ENCODE results near the gene PROX2. TPM values are rescaled to one million over a fixed set of nuclear protein-coding genes. Genes with fewer than 3 reads are reported as not detected.

Gene PROX2, protein sequence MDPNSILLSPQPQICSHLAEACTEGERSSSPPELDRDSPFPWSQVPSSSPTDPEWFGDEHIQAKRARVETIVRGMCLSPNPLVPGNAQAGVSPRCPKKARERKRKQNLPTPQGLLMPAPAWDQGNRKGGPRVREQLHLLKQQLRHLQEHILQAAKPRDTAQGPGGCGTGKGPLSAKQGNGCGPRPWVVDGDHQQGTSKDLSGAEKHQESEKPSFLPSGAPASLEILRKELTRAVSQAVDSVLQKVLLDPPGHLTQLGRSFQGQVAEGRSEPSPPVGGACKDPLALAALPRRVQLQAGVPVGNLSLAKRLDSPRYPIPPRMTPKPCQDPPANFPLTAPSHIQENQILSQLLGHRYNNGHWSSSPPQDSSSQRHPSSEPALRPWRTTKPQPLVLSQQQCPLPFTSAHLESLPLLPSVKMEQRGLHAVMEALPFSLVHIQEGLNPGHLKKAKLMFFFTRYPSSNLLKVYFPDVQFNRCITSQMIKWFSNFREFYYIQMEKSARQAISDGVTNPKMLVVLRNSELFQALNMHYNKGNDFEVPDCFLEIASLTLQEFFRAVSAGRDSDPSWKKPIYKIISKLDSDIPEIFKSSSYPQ
- total RNA-seq (2014; rRNA removed; shearing (Covaris generic)), result not detected in 2 replicates
- polyA plus RNA-seq (2016; fragmentation: Nextera tagmentation; extraction: Ambion mirVana), result 0.05 TPM in 1 of 2 replicates, not detected in the other

DNA sequence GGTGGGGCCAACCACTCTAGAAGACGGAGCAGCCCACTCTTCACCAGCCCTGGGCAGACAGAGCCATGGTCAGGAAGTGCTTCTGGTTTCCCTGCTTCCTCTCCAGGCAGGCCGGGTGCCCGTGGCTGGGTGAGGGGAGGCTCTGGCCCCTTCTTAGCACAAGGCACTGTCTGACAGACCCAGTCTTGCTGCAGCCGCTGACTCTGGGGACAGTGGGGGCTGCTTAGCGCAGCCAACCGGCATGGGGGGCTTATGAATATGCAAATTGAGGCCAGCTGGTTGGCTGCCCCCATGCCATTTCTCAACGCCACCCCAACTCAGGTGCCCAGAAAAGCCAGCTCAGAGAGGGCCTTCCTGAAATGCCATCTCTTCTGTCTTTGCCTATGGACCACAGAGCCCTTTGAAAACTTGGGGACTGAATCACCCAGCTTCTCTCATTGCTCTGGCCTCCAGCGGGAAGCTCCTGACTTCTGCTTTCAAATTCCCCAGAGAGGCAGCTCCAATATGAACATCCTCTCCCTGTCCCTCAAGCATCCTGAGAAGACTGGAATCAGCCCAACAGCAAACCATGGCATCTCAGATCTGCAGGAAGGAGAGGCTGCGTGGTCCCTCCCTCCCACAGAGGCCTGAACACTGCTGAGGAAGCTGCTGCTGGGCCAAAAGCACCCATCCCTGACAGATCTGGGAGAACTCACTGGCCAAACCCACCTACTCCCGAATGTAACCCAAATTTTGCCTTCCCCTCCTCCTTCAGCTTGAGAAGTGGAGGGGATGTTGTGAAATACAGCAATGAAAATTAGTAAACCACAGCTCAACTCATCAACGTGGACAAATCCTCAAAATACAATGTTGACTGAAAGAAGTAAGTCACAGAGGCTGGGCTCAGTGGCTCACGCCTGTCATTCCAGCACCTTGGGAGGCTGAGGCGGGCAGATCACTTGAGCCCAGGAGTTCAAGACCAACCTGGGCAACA, at the start of gene PROX2:
Gene PROX2, minus strand, starts transcription at position 205 of the 973 bp plus-strand sequence. CDS start 12,311 bp downstream, outside the sequence.
- H3K9ac ChIP-seq, result no peak within 1 kb of the TSS
- in situ Hi-C loops (cut with MboI), result no loop called here
- H2AFZ ChIP-seq, result 0 out of 2 replicates have a peak within 1 kb of the TSS, but pooled peaks have one; percentile 29
- peak; percentile 40 for DNase-seq
- H3K4me1 ChIP-seq (ENCODE audit: insufficient read depth), result no peaks in the 10 kb centered on the region
- H3K79me2 ChIP-seq (ENCODE audit: insufficient read depth), result no peaks in the 10 kb centered on the region
- no peak within 1 kb of the TSS for H3K4me3 ChIP-seq
- H3K27me3 ChIP-seq (replicated peaks; ENCODE audit: insufficient read depth), result no peaks in the 10 kb centered on the region
- no peaks in the 10 kb centered on the region for H3F3A ChIP-seq (ENCODE audit: insufficient read depth)
- no peak for TF ChIP-seq EZH2 (IDR thresholded peaks at IDR 0.05; ENCODE audit: insufficient read depth, poor library complexity, severe bottlenecking)
- WGBS, 2 experiments (ENCODE audit: low coverage in 1 of 2, low lambda C conversion rate in 2 of 2, missing lambda C conversion rate in 2 of 2), result 65 to 69% methylated on average over 13 of the region's 13 CpGs
- H3K4me2 ChIP-seq (ENCODE audit: unreplicated experiment), result no peak within 1 kb of the TSS
- H3K36me3 ChIP-seq (ENCODE audit: low read depth), result no peaks in the 10 kb centered on the region
- no peak within 1 kb of the TSS for H3K27ac ChIP-seq
- H4K20me1 ChIP-seq (ENCODE audit: insufficient read depth), result no peaks in the 10 kb centered on the region
- no peaks in the 10 kb centered on the region for H3K9me3 ChIP-seq (ENCODE audit: low read depth)
- no peaks in the 10 kb centered on the region for H3K9me2 ChIP-seq (ENCODE audit: insufficient read depth)

DNA sequence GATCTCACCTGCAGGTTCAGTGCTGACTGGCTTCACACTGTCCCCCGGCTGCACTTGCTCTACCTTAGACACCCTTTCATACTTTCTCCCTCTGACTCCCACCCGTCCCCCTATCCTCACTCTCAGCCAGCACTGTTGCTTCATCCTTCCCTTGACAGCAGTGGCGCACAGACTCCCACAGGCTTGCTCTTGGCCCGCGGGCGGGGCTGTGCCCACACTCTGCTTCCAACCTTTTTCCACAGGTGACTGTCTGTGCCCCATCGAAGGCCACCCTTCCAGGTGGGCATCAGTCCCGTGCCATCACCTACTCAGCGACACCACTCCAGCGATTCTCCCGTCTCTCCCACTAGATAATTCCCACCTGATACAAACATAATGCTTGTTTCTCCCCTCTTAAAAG, 48.1 kb upstream of the PROX2 start:
- H3K9me2 ChIP-seq (ENCODE audit: insufficient read depth), result no peaks in the 10 kb centered on the region
- no peaks in the 10 kb centered on the region for H3K27me3 ChIP-seq (replicated peaks; ENCODE audit: insufficient read depth)
- no peak overlapping the region for H3K4me2 ChIP-seq (ENCODE audit: unreplicated experiment)
- H3K27ac ChIP-seq, result no peak overlapping the region
- H3K79me2 ChIP-seq (ENCODE audit: insufficient read depth), result no peaks in the 10 kb centered on the region
- no peak for DNase-seq
- in situ Hi-C loops (cut with MboI), result no loop called here
- no peak overlapping the region for H2AFZ ChIP-seq
- WGBS, 2 experiments (ENCODE audit: low coverage in 1 of 2, low lambda C conversion rate in 2 of 2, missing lambda C conversion rate in 2 of 2), result 73% methylated on average over 11 of the region's 11 CpGs
- H3F3A ChIP-seq (ENCODE audit: insufficient read depth), result no peaks in the 10 kb centered on the region
- no peaks in the 10 kb centered on the region for H4K20me1 ChIP-seq (ENCODE audit: insufficient read depth)
- TF ChIP-seq EZH2phosphoT487 (IDR thresholded peaks at IDR 0.05; ENCODE audit: insufficient read depth, low read depth) (no peak), EZH2 (IDR thresholded peaks at IDR 0.05; ENCODE audit: insufficient read depth, poor library complexity, severe bottlenecking) (no peak)
- 0 out of 2 replicates have a peak, but pooled peaks cover 5% of the 10 kb centered on the region for H3K4me1 ChIP-seq (ENCODE audit: insufficient read depth)
- no peak overlapping the region for H3K4me3 ChIP-seq
- H3K9me3 ChIP-seq (ENCODE audit: low read depth), result no peaks in the 10 kb centered on the region
- no peak overlapping the region for H3K9ac ChIP-seq
- H3K36me3 ChIP-seq (ENCODE audit: low read depth), result no peaks in the 10 kb centered on the region

DNA sequence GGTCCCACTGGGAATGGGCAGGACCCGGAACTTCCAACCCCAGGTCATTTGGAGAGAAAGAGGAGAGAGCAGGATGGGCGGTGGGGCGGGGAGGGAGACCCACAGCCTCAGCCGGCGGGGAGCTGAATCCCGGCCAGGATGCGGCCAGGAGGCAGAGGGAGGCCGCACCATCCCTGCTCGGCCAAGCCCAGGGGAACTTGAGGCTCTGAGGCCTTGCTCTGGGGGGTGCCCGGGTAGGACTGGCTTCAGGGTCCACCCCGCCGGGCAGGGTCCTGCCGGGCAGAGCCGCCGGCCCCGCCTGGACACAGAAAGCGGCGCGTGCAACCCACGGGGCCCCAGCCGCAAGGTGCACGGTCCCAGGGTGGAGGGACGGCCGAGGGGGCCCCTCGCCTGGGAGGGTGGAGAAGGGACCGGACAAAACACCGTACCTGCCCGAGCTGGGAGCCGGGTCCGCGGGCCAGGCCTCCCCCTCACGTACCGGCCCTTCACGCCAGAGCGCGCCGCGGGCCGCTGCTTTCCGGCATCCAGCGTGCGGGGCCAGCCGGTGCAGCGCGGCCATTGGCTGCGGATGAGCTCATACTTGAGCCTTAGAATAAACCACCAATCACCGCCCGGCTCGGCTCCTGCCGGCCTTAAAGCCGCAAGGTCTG, 46.9 kb upstream of the PROX2 start, which contains the start of gene RPS6KL1:
Gene RPS6KL1, minus strand, starts transcription at position 509 of the 650 bp plus-strand sequence. CDS start 1,719 bp downstream, outside the sequence.
- WGBS, 2 experiments (ENCODE audit: low coverage in 1 of 2, low lambda C conversion rate in 2 of 2, missing lambda C conversion rate in 2 of 2), result 8 to 13% methylated on average over 32 to 42 of the region's 51 CpGs
- TF ChIP-seq EZH2 (IDR thresholded peaks at IDR 0.05; ENCODE audit: insufficient read depth, poor library complexity, severe bottlenecking), result no peak

More for the DNA sequence above, 46.9 kb upstream of the PROX2 start, which contains the start of gene RPS6KL1:
- Histone ChIP-seq H3K9me2 (ENCODE audit: insufficient read depth) (no peaks in the 10 kb centered on the region), H4K20me1 (ENCODE audit: insufficient read depth) (no peaks in the 10 kb centered on the region), H3K4me3 (peak within 1 kb of the TSS; percentile 63), H2AFZ (0 out of 2 replicates have a peak within 1 kb of the TSS, but pooled peaks have one; percentile 67), H3K79me2 (ENCODE audit: insufficient read depth) (no peaks in the 10 kb centered on the region), H3K27me3 (replicated peaks; ENCODE audit: insufficient read depth) (no peaks in the 10 kb centered on the region), H3K9me3 (ENCODE audit: low read depth) (no peaks in the 10 kb centered on the region), H3F3A (ENCODE audit: insufficient read depth) (no peaks in the 10 kb centered on the region), H3K4me1 (ENCODE audit: insufficient read depth) (0 out of 2 replicates have a peak, but pooled peaks cover 5% of the 10 kb centered on the region), H3K9ac (no peak within 1 kb of the TSS), H3K27ac (no peak within 1 kb of the TSS), H3K4me2 (ENCODE audit: unreplicated experiment) (peak within 1 kb of the TSS; percentile 52), H3K36me3 (ENCODE audit: low read depth) (no peaks in the 10 kb centered on the region)
- peak; percentile 88 for DNase-seq
- in situ Hi-C loops (cut with MboI), result no loop called here

All from GM23248 (cell line).